ENCODE measurements around the gene MRPL42.

The MRPL42 gene

GRCh38 chr12:93482721-93483120 lies 15.4 kb downstream of the MRPL42 start:
- H3K9me3 ChIP-seq (ENCODE audit: control insufficient read depth, insufficient read depth, low read depth, low read length), result no peaks in the 10 kb centered on the region

GRCh38 chr12:93483151-93483807 lies 16.0 kb downstream of the MRPL42 start:
- no peak overlapping the region for H3K27ac ChIP-seq (ENCODE audit: extremely low read depth, low read depth, low read length)
- TF ChIP-seq HOXA7 (CRISPR knock-in tag; IDR thresholded peaks at IDR 0.05; ENCODE audit: borderline replicate concordance) (no peak), ZNF777 (tag by site-specific recombination; IDR thresholded peaks at IDR 0.05; ENCODE audit: borderline replicate concordance) (no peak), ZNF23 (tag by site-specific recombination; IDR thresholded peaks at IDR 0.05; ENCODE audit: borderline replicate concordance) (no peak), ZNF600 (tag by site-specific recombination; IDR thresholded peaks at IDR 0.05) (no peak), ZNF571 (tag by site-specific recombination; IDR thresholded peaks at IDR 0.05) (no peak), ZNF530 (tag by site-specific recombination; IDR thresholded peaks at IDR 0.05; ENCODE audit: low read depth) (no peak), TRIM28 (IDR thresholded peaks at IDR 0.05; ENCODE audit: borderline replicate concordance, low read length) (no peak), ZBTB11 (tag by site-specific recombination; conservative IDR thresholded peaks at IDR 0.05; ENCODE audit: low read depth) (no peak), ZNF223 (tag by site-specific recombination; IDR thresholded peaks at IDR 0.05) (no peak)
- ChIA-PET CTCF (interaction anchor here (0.7 to 1.7 kb wide), 3 partner anchors 20 to 619 kb away, joined by 4 to 8 read pairs (median 5); no protein-coding TSS in a partner anchor), POLR2A (interaction anchor here (1.2 kb wide), 1 partner anchor 15 kb away, joined by 3 read pairs; no protein-coding TSS in a partner anchor)
- no peaks in the 10 kb centered on the region for H3K4me1 ChIP-seq (ENCODE audit: control insufficient read depth, insufficient read depth, low read length)
- H3K36me3 ChIP-seq (ENCODE audit: control insufficient read depth in 2 of 2, insufficient read depth in 1 of 2, low read length in 2 of 2), result peaks cover 79 to 87% of the 10 kb centered on the region in 2 experiments
- no peak overlapping the region for H3K4me3 ChIP-seq (ENCODE audit: low read depth, low read length)
- H3K9me3 ChIP-seq (ENCODE audit: control insufficient read depth, insufficient read depth, low read depth, low read length), result no peaks in the 10 kb centered on the region

More at GRCh38 chr12:93482721-93483120, 15.4 kb downstream of the MRPL42 start:
- POLR2A ChIA-PET, result no interaction called here
- Histone ChIP-seq H3K4me3 (ENCODE audit: low read depth, low read length) (no peak overlapping the region), H3K27ac (ENCODE audit: extremely low read depth, low read depth, low read length) (no peak overlapping the region), H3K4me1 (ENCODE audit: control insufficient read depth, insufficient read depth, low read length) (no peaks in the 10 kb centered on the region), H3K36me3 (ENCODE audit: control insufficient read depth in 2 of 2, insufficient read depth in 1 of 2, low read length in 2 of 2) (peaks cover 79 to 87% of the 10 kb centered on the region in 2 experiments)
- TF ChIP-seq ZNF768 (tag by site-specific recombination; IDR thresholded peaks at IDR 0.05), result no peak
- TF ChIP-seq PBX3 (CRISPR knock-in tag; IDR thresholded peaks at IDR 0.05), result no peak
- TF ChIP-seq ZNF501 (tag by site-specific recombination; IDR thresholded peaks at IDR 0.05), result no peak
- TF ChIP-seq ZNF610 (tag by site-specific recombination; IDR thresholded peaks at IDR 0.05; ENCODE audit: borderline replicate concordance), result no peak
- TF ChIP-seq ZBTB44 (tag by site-specific recombination; IDR thresholded peaks at IDR 0.05), result no peak
- TF ChIP-seq ZNF26 (tag by site-specific recombination; IDR thresholded peaks at IDR 0.05), result no peak
- TF ChIP-seq ZNF214 (tag by site-specific recombination; IDR thresholded peaks at IDR 0.05; ENCODE audit: borderline replicate concordance), result no peak
- no peak for TF ChIP-seq ZNF549 (tag by site-specific recombination; IDR thresholded peaks at IDR 0.05)
- no peak for TF ChIP-seq ZNF629 (tag by site-specific recombination; IDR thresholded peaks at IDR 0.05)
- TF ChIP-seq ZNF239 (tag by site-specific recombination; IDR thresholded peaks at IDR 0.05), result no peak
- TF ChIP-seq ZNF660 (tag by site-specific recombination; IDR thresholded peaks at IDR 0.05), result no peak
- no peak for TF ChIP-seq ZNF23 (tag by site-specific recombination; IDR thresholded peaks at IDR 0.05; ENCODE audit: borderline replicate concordance)
- no peak for TF ChIP-seq ZNF837 (tag by site-specific recombination; IDR thresholded peaks at IDR 0.05)
- TF ChIP-seq ZNF114 (tag by site-specific recombination; IDR thresholded peaks at IDR 0.05), result no peak
- no peak for TF ChIP-seq ATF2 (tag by site-specific recombination; IDR thresholded peaks at IDR 0.05; ENCODE audit: low read depth)
- no peak for TF ChIP-seq ZFHX2 (tag by site-specific recombination; conservative IDR thresholded peaks at IDR 0.05)
- TF ChIP-seq ZBTB7A (tag by site-specific recombination; IDR thresholded peaks at IDR 0.05; ENCODE audit: low read depth), result no peak
- no peak for TF ChIP-seq ZIC2 (tag by site-specific recombination; IDR thresholded peaks at IDR 0.05)
- CTCF ChIA-PET, result interaction anchor here (0.6 to 1.6 kb wide), 4 partner anchors 13 to 80 kb away, joined by 3 to 4 read pairs (median 4); no protein-coding TSS in a partner anchor
